ENCODE results near the gene JTB. TPM values are rescaled to one million over a fixed set of nuclear protein-coding genes. Genes with fewer than 3 reads are reported as not detected.

Gene JTB
- total RNA-seq, 1 experiment from 2014 or later: 194 TPM

- Mint-ChIP-seq H3K36me3 (ENCODE audit: insufficient read depth, unreplicated experiment) (peaks cover 22% of the 10 kb centered on the region), H3K9me3 (ENCODE audit: unreplicated experiment) (no peaks in the 10 kb centered on the region), H3K4me3 (ENCODE audit: unreplicated experiment) (peak within 1 kb of the TSS; percentile 95), H3K27me3 (ENCODE audit: insufficient read depth, unreplicated experiment) (no peaks in the 10 kb centered on the region), H3K4me1 (ENCODE audit: insufficient read depth, unreplicated experiment) (peaks cover 40% of the 10 kb centered on the region), H3K27ac (ENCODE audit: low read depth, unreplicated experiment) (peak within 1 kb of the TSS; percentile 94)
- DNase-seq (ENCODE audit: unreplicated experiment): peak; percentile 100
- BruUV-seq (replicated peaks): no TSS peak
- ChIA-PET CTCF (interaction anchor here (0.6 to 5.2 kb wide), 20 partner anchors 9 to 1084 kb away, joined by 3 to 45 read pairs (median 4); partner anchors contain the start of genes ADAM15, CRTC2, GATAD2B and JTB), POLR2A (interaction anchor here (0.5 to 16.6 kb wide), 49 partner anchors 10 to 1219 kb away, joined by 3 to 647 read pairs (median 4); partner anchors contain the start of genes CRTC2, DENND4B, GATAD2B and INTS3)
- intact Hi-C loops (cut with micrococcal nuclease): loop anchor here (1.0 to 2.0 kb wide), 2 partner anchors 19 to 45 kb away; partner anchors contain the start of genes GATAD2B and RAB13
- peak; percentile 32 for TF ChIP-seq CTCF (IDR thresholded peaks at IDR 0.05; ENCODE audit: unreplicated experiment)
These were observed 10.1 kb downstream of the JTB start, which contains the start of gene CREB3L4 for GRCh38 chr1:153967107-153967999. Gene CREB3L4 (plus strand): TSS chr1:153967902. CDS start chr1:153968526, 624 bp downstream.

- no peak for DNase-seq (ENCODE audit: unreplicated experiment)
- ChIA-PET CTCF (interaction anchor here (0.6 to 5.1 kb wide), 7 partner anchors 16 to 166 kb away, joined by 3 to 40 read pairs (median 3); partner anchors contain the start of genes DENND4B and RAB13), POLR2A (interaction anchor here (0.6 to 16.6 kb wide), 28 partner anchors 12 to 1009 kb away, joined by 3 to 647 read pairs (median 5); partner anchors contain the start of genes CHTOP, CRTC2, DENND4B and GATAD2B)
- intact Hi-C loops (cut with micrococcal nuclease): loop anchor here (5.0 kb wide), 1 partner anchor 308 kb away; the partner anchor contains the start of gene HAX1
- Mint-ChIP-seq H3K9me3 (ENCODE audit: unreplicated experiment) (no peaks in the 10 kb centered on the region), H3K27ac (ENCODE audit: low read depth, unreplicated experiment) (peak overlapping the region; percentile 72), H3K27me3 (ENCODE audit: insufficient read depth, unreplicated experiment) (no peaks in the 10 kb centered on the region), H3K4me3 (ENCODE audit: unreplicated experiment) (peak overlapping the region; percentile 73), H3K36me3 (ENCODE audit: insufficient read depth, unreplicated experiment) (peaks cover 54% of the 10 kb centered on the region), H3K4me1 (ENCODE audit: insufficient read depth, unreplicated experiment) (peaks cover 58% of the 10 kb centered on the region)
- no peak for TF ChIP-seq CTCF (IDR thresholded peaks at IDR 0.05; ENCODE audit: unreplicated experiment)
- BruUV-seq (replicated peaks): no TSS peak
These were observed 13.6 kb downstream of the JTB start for GRCh38 chr1:153963850-153964331.

- ChIA-PET CTCF (interaction anchor here (0.5 to 5.1 kb wide), 13 partner anchors 11 to 165 kb away, joined by 3 to 40 read pairs (median 4); partner anchors contain the start of genes DENND4B, JTB and RAB13), POLR2A (interaction anchor here (0.5 to 16.6 kb wide), 43 partner anchors 12 to 1172 kb away, joined by 3 to 647 read pairs (median 4); partner anchors contain the start of genes CHTOP, CRTC2, DENND4B and GATAD2B)
- TSS peak; percentile 22 for BruUV-seq (replicated peaks)
- intact Hi-C loops (cut with micrococcal nuclease): loop anchor here (5.0 kb wide), 1 partner anchor 309 kb away; the partner anchor contains the start of gene HAX1
- peak; percentile 99 for DNase-seq (ENCODE audit: unreplicated experiment)
- Mint-ChIP-seq H3K4me1 (ENCODE audit: insufficient read depth, unreplicated experiment) (peaks cover 58% of the 10 kb centered on the region), H3K36me3 (ENCODE audit: insufficient read depth, unreplicated experiment) (peaks cover 57% of the 10 kb centered on the region), H3K9me3 (ENCODE audit: unreplicated experiment) (no peaks in the 10 kb centered on the region), H3K27me3 (ENCODE audit: insufficient read depth, unreplicated experiment) (no peaks in the 10 kb centered on the region), H3K4me3 (ENCODE audit: unreplicated experiment) (peak within 1 kb of the TSS; percentile 73), H3K27ac (ENCODE audit: low read depth, unreplicated experiment) (peak within 1 kb of the TSS; percentile 72)
- TF ChIP-seq CTCF (IDR thresholded peaks at IDR 0.05; ENCODE audit: unreplicated experiment): no peak
These were observed 14.2 kb downstream of the JTB start, which contains the start of gene SLC39A1 for GRCh38 chr1:153963030-153963849. Gene SLC39A1 (minus strand): TSS chr1:153963537. CDS start chr1:153962715, 822 bp downstream.

All from MCF 10A (cell line).